KMS-11 (cell line): Measurements from ENCODE around the gene KIF1A.

Experiments
- H2AFZ ChIP-seq: fragments of 200-600 bp; sonication (generic); 2 replicates; pipeline ENCODE4 v1.6.1; 2016; ENCODE audit warnings: antibody characterized with exemption, mixed run types, low read depth
- H3K27ac ChIP-seq: fragments of 200-600 bp; sonication (generic); 2 replicates; pipeline ENCODE4 v1.6.1; 2016; ENCODE audit warnings: mild to moderate bottlenecking, mixed run types
- H3K27me3 ChIP-seq: fragments of 200-600 bp; sonication (generic); 2 replicates; pipeline ENCODE4 v1.6.1; 2017; ENCODE audit warnings: mild to moderate bottlenecking, low read depth, mixed run types, moderate library complexity; ENCODE audit not compliant: insufficient read depth
- H3K36me3 ChIP-seq: fragments of 200-600 bp; sonication (generic); 2 replicates; pipeline ENCODE4 v1.6.1; 2017; ENCODE audit warnings: mild to moderate bottlenecking, mixed run types; ENCODE audit not compliant: insufficient read depth
- H3K4me1 ChIP-seq: fragments of 200-600 bp; sonication (generic); 2 replicates; pipeline ENCODE4 v1.6.1; 2016; ENCODE audit warnings: mild to moderate bottlenecking, low read depth, mixed run types; ENCODE audit not compliant: poor library complexity, severe bottlenecking
- H3K4me2 ChIP-seq: fragments of 200-600 bp; sonication (generic); 2 replicates; pipeline ENCODE4 v1.7.0; 2016; ENCODE audit warnings: mild to moderate bottlenecking, mixed run types
- H3K4me3 ChIP-seq: fragments of 200-600 bp; sonication (generic); IDR thresholded peaks from 2 replicates; pipeline ENCODE4 v1.6.1; 2017; ENCODE audit warnings: low read depth, low read length, mixed read lengths; ENCODE audit not compliant: insufficient read depth
- H3K79me2 ChIP-seq: fragments of 200-600 bp; sonication (generic); 2 replicates; pipeline ENCODE4 v1.6.1; 2016; ENCODE audit warnings: low read depth, mixed run types; ENCODE audit not compliant: insufficient read depth
- H3K9ac ChIP-seq: fragments of 200-600 bp; sonication (generic); 2 replicates; pipeline ENCODE4 v1.6.1; 2016; ENCODE audit warnings: mild to moderate bottlenecking, mixed run types
- H4K20me1 ChIP-seq: fragments of 200-600 bp; sonication (generic); 2 replicates; pipeline ENCODE4 v1.6.1; 2016; ENCODE audit warnings: mild to moderate bottlenecking, mixed run types; ENCODE audit not compliant: insufficient read depth
- CTCF ChIP-seq: fragments of 200-600 bp; sonication (generic); conservative IDR thresholded peaks from 2 replicates; pipeline ENCODE4 v1.6.1; 2017; ENCODE audit warnings: low read depth, mild to moderate bottlenecking, antibody characterized with exemption, low read length, moderate library complexity, mixed read lengths

The KIF1A gene

GRCh38 chr2:240821429-240821778, 1.4 kb upstream of the KIF1A start:
- TF ChIP-seq CTCF, result no peak
- no peak overlapping the region for H3K27ac ChIP-seq
- H2AFZ ChIP-seq, result no peak overlapping the region
- H3K36me3 ChIP-seq, result no peaks in the 10 kb centered on the region
- no peaks in the 10 kb centered on the region for H3K79me2 ChIP-seq
- H4K20me1 ChIP-seq, result no peaks in the 10 kb centered on the region
- H3K4me2 ChIP-seq, result no peak overlapping the region
- H3K27me3 ChIP-seq, result peaks cover 32% of the 10 kb centered on the region; the same call in 1 of the 2 replicates
- H3K4me3 ChIP-seq, result no peak overlapping the region
- no peaks in the 10 kb centered on the region for H3K4me1 ChIP-seq
- H3K9ac ChIP-seq, result no peak overlapping the region

- Histone ChIP-seq H3K36me3 (no peaks in the 10 kb centered on the region), H3K4me3 (no peak overlapping the region), H3K79me2 (no peaks in the 10 kb centered on the region), H3K4me1 (no peaks in the 10 kb centered on the region), H3K4me2 (no peak overlapping the region), H4K20me1 (no peaks in the 10 kb centered on the region), H3K9ac (no peak overlapping the region), H3K27ac (no peak overlapping the region), H2AFZ (no peak overlapping the region), H3K27me3 (peaks cover 28% of the 10 kb centered on the region; the same call in 1 of the 2 replicates)
- TF ChIP-seq CTCF, result no peak
Measured at GRCh38 chr2:240820607-240821428, 799 bp upstream of the KIF1A start.

- Histone ChIP-seq H2AFZ (no peak overlapping the region), H3K27ac (no peak overlapping the region), H3K9ac (no peak overlapping the region), H3K27me3 (peaks cover 14% of the 10 kb centered on the region; the same call in 1 of the 2 replicates), H3K4me1 (no peaks in the 10 kb centered on the region), H3K79me2 (no peaks in the 10 kb centered on the region), H3K4me3 (no peak overlapping the region), H4K20me1 (no peaks in the 10 kb centered on the region), H3K4me2 (no peak overlapping the region), H3K36me3 (no peaks in the 10 kb centered on the region)
- no peak for TF ChIP-seq CTCF
Measured at GRCh38 chr2:240819126-240819857, 727 bp downstream of the KIF1A start.

GRCh38 chr2:240818293-240819125, 1.5 kb downstream of the KIF1A start:
- TF ChIP-seq CTCF, result no peak
- no peak overlapping the region for H2AFZ ChIP-seq
- H3K4me3 ChIP-seq, result no peak overlapping the region
- H3K9ac ChIP-seq, result no peak overlapping the region
- H4K20me1 ChIP-seq, result no peaks in the 10 kb centered on the region
- no peak overlapping the region for H3K4me2 ChIP-seq
- H3K4me1 ChIP-seq, result no peaks in the 10 kb centered on the region
- no peaks in the 10 kb centered on the region for H3K79me2 ChIP-seq
- no peaks in the 10 kb centered on the region for H3K36me3 ChIP-seq
- peaks cover 8% of the 10 kb centered on the region; the same call in 1 of the 2 replicates for H3K27me3 ChIP-seq
- no peak overlapping the region for H3K27ac ChIP-seq
